SH-SY5Y (cell line): ENCODE data around the gene BPIFA3.

Experiments
- GATA2 ChIP-seq: IDR thresholded peaks from 2 replicates; pipeline ENCODE4 v1.6.1; 2011; ENCODE audit warnings: mild to moderate bottlenecking, low read depth, low read length
- GATA3 ChIP-seq: IDR thresholded peaks from 2 replicates; pipeline ENCODE4 v1.6.1; 2011; ENCODE audit warnings: low read depth, mild to moderate bottlenecking, low read length, moderate library complexity

BPIFA3 gene

GRCh38 chr20:33192912-33193501 lies 24.1 kb upstream of the BPIFA3 start:
- TF ChIP-seq GATA3 = no peak
- TF ChIP-seq GATA2 = no peak

GRCh38 chr20:33199026-33199425 lies 18.1 kb upstream of the BPIFA3 start:
- TF ChIP-seq GATA2 = no peak
- TF ChIP-seq GATA3 = no peak

DNA sequence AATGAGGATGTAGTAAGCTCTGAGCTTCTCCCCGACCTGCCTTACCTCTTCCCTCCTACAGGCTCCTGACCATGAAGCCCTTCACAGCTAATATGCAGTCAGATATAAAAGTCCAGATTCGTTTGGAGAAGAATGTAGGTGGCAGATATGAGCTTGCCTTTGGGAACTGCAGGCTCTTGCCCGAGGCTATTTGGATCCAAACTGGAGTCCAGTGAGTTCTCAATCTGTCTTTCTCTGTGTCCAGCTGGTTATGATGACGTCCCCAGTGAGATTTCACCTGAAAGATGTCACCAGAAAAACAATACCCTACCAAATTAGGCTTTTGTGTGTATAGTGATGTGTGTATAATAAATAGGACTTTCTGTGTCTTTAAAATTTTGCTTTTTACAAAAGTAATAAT lies 14.7 kb upstream of the BPIFA3 start:
- TF ChIP-seq GATA2 (no peak), GATA3 (no peak)

- TF ChIP-seq GATA2 = no peak
- no peak for TF ChIP-seq GATA3
These were observed 13.7 kb upstream of the BPIFA3 start for GRCh38 chr20:33203444-33203843.

DNA sequence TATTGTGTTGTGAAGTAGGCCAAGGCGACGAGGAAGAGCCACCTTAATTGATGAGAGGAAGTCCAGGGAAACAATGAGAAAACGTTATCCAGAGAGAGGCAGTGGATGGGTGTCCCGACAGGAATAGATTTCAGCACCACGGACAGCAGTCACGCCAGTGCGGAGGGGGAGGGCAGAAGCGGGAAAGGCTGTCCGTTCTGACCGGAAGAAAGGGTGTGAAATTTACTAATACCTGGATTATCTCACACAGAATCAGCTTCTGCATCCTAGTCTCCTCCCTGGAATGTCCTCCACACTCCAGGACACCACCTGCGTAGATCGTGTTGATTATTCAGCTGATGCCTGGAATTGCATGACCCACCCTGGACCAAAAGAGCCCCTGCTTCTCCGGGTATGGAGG lies 7.4 kb upstream of the BPIFA3 start:
- TF ChIP-seq GATA3 (no peak), GATA2 (no peak)

- TF ChIP-seq GATA2 = no peak
- TF ChIP-seq GATA3 = no peak
These were observed 6.8 kb upstream of the BPIFA3 start for GRCh38 chr20:33210371-33210770.

DNA sequence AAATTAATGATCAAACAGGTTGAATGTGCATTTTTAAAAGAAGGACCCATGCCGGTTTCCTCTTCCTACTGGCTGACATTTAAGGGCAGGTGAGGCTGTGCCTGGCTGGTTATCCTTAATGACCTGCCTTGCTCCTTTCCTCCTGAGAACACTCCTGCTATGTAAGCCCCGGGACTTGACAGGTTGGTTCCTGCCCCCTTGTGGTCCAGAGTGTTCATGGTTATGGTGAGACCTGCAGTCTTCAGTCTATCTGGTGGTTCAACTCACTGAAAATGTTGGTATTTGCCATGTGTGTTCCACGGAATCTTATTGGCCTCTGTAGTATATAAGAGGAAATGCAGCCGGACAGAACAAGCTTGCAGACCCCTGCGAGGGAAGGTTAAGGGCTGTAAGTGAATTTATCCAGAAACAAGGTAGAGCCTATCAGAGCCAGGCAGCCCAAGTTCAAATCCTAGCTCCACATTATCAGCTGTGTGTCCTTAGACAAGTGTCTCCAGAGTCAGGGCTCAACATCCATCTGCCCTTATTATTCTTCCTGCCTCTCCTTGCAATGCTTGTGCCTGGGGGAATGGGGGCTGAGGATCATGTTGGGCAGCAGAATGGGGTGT lies 5.2 kb upstream of the BPIFA3 start:
- TF ChIP-seq GATA3 = no peak
- no peak for TF ChIP-seq GATA2

DNA sequence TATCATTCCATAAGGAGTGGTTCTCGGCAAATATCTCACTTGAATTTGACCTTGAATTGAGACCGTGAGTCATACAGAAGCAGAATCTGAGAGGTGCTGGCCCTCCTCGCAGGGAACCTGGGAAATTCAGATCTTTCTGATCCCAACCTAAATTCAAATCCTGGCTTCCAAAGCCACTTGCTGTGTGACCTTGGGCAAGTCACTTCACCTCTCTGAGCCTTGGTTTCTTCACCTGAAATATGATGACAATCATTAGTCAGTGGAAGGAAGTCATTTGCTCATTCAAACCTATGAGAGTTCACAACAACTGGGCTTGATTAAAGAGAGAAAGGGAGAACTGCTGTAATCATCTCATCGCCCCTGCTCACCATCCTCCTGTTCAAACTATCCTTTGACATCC lies 7.2 kb downstream of the BPIFA3 start:
- TF ChIP-seq GATA2 = no peak
- no peak for TF ChIP-seq GATA3

- no peak for TF ChIP-seq GATA3
- TF ChIP-seq GATA2 = no peak
These were observed 12.7 kb downstream of the BPIFA3 start for GRCh38 chr20:33229843-33230242.

DNA sequence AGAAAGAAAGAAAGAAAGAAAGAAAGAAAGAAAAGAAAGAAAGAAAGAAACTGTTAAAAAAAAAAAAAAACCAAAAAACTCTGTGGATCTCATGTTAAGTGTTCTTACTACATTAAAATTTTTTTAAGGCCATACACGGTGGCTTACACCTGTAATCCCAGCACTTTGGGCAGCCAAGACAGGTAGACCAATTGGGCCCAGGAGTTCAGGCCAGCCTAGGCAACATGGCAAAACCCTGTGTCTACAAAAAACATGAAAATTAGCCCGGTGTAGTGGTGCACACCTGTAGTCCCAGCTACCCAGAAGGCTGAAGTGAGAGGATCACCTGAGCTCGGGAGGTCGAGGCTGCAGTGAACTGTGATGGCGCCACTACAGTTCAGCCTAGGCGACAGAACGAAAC lies 14.1 kb downstream of the BPIFA3 start:
- no peak for TF ChIP-seq GATA3

DNA sequence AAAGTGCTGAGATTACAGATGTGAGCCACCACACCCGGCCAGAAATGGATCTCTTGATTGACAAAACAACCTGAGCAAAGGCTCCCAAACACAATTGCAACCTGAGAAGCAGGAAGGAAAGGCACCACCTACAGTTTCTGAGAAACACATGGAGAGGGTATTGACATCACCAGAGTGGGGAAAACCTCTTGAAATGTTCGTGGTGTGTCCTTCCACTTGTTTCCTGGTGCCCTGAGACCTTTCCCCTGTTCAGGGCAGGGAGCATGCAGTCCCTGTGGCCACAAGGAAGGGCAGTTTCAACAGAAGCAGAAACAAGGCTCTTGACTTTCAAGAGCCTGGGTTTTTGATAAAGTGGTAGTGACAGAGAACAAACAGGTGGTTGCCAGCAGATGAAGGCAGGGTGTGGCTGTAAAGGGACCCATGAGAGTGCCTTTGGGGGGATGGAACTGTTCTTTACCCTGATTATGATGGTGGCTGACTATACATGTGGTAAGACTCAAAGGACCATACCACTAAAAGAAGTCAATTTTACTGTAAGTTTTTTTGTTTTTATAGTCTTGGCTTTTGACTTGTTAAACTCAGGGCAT lies 15.4 kb downstream of the BPIFA3 start:
- no peak for TF ChIP-seq GATA3
- no peak for TF ChIP-seq GATA2

- no peak for TF ChIP-seq GATA2
- TF ChIP-seq GATA3 = no peak
These were observed 16.1 kb downstream of the BPIFA3 start for GRCh38 chr20:33233129-33233774.

GRCh38 chr20:33234050-33234449 lies 16.9 kb downstream of the BPIFA3 start:
- TF ChIP-seq GATA2 = no peak
- no peak for TF ChIP-seq GATA3

- TF ChIP-seq GATA2 (no peak), GATA3 (no peak)
These were observed 18.5 kb downstream of the BPIFA3 start, which contains the start of gene BPIFA1 for GRCh38 chr20:33235696-33236095. Gene BPIFA1, plus strand, starts transcription at chr20:33235996. Its CDS starts 1,716 bp downstream, at chr20:33237712.

GRCh38 chr20:33236351-33236750 lies 19.2 kb downstream of the BPIFA3 start:
- no peak for TF ChIP-seq GATA2
- no peak for TF ChIP-seq GATA3
